ENCODE measurements around the gene ATP4B. TPM values are rescaled to one million over a fixed set of nuclear protein-coding genes. Genes with fewer than 3 reads are reported as not detected.

The ATP4B gene
- total RNA-seq, 1 donor from 2014 or later, result not detected

- Mint-ChIP-seq H3K4me1 (ENCODE audit: unreplicated experiment) (no peaks in the 10 kb centered on the region), H3K4me3 (ENCODE audit: unreplicated experiment) (no peak overlapping the region), H3K36me3 (ENCODE audit: unreplicated experiment) (no peaks in the 10 kb centered on the region), H3K9me3 (ENCODE audit: unreplicated experiment) (no peaks in the 10 kb centered on the region), H3K27me3 (ENCODE audit: unreplicated experiment) (no peaks in the 10 kb centered on the region), H3K27ac (ENCODE audit: unreplicated experiment) (no peak overlapping the region)
- no peak for DNase-seq (ENCODE audit: extremely low spot score, unreplicated experiment)
- TF ChIP-seq, protein P1, sequence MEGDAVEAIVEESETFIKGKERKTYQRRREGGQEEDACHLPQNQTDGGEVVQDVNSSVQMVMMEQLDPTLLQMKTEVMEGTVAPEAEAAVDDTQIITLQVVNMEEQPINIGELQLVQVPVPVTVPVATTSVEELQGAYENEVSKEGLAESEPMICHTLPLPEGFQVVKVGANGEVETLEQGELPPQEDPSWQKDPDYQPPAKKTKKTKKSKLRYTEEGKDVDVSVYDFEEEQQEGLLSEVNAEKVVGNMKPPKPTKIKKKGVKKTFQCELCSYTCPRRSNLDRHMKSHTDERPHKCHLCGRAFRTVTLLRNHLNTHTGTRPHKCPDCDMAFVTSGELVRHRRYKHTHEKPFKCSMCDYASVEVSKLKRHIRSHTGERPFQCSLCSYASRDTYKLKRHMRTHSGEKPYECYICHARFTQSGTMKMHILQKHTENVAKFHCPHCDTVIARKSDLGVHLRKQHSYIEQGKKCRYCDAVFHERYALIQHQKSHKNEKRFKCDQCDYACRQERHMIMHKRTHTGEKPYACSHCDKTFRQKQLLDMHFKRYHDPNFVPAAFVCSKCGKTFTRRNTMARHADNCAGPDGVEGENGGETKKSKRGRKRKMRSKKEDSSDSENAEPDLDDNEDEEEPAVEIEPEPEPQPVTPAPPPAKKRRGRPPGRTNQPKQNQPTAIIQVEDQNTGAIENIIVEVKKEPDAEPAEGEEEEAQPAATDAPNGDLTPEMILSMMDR (IDR thresholded peaks at IDR 0.05), result no peak
Observed at GRCh38 chr13:113669755-113670341, 11.8 kb upstream of the ATP4B start.

GRCh38 chr13:113669231-113669754, 11.3 kb upstream of the ATP4B start:
- no peaks in the 10 kb centered on the region for H3K9me3 Mint-ChIP-seq (ENCODE audit: unreplicated experiment)
- TF ChIP-seq, protein P1 (IDR thresholded peaks at IDR 0.05), result no peak
- no peaks in the 10 kb centered on the region for H3K4me1 Mint-ChIP-seq (ENCODE audit: unreplicated experiment)
- H3K4me3 Mint-ChIP-seq (ENCODE audit: unreplicated experiment), result no peak overlapping the region
- DNase-seq (ENCODE audit: extremely low spot score, unreplicated experiment), result no peak
- no peak overlapping the region for H3K27ac Mint-ChIP-seq (ENCODE audit: unreplicated experiment)
- H3K27me3 Mint-ChIP-seq (ENCODE audit: unreplicated experiment), result peaks cover 2% of the 10 kb centered on the region
- H3K36me3 Mint-ChIP-seq (ENCODE audit: unreplicated experiment), result no peaks in the 10 kb centered on the region

DNA sequence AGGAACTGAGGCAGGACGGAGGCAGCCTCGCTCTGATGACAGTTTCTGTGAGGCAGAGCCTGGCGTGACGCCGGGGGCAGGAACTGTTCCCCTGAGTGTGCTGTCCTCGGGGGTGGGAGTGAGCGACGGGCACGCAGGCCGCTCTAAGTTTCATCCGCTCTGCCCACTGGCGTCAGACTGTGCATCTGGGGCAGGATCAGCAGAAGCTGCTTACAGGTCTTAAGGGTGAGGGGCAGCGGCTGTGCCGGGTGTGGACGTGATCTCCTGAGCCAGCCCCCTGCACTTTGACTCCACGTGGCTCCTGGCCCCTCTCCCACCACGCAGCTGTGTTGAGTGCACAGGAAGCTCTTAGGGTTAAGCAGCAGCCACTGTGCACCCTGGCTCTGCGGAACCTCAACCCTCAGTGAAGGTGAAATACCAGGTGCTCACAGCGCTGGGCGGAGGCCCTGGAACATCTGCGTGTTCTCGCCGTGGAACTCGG, 10.5 kb upstream of the ATP4B start:
- no peak overlapping the region for H3K27ac Mint-ChIP-seq (ENCODE audit: unreplicated experiment)
- H3K36me3 Mint-ChIP-seq (ENCODE audit: unreplicated experiment), result no peaks in the 10 kb centered on the region
- H3K27me3 Mint-ChIP-seq (ENCODE audit: unreplicated experiment), result peaks cover 2% of the 10 kb centered on the region
- no peaks in the 10 kb centered on the region for H3K4me1 Mint-ChIP-seq (ENCODE audit: unreplicated experiment)
- H3K4me3 Mint-ChIP-seq (ENCODE audit: unreplicated experiment), result no peak overlapping the region
- H3K9me3 Mint-ChIP-seq (ENCODE audit: unreplicated experiment), result no peaks in the 10 kb centered on the region
- no peak for DNase-seq (ENCODE audit: extremely low spot score, unreplicated experiment)
- TF ChIP-seq, protein P1 (IDR thresholded peaks at IDR 0.05), result no peak

- no peaks in the 10 kb centered on the region for H3K4me1 Mint-ChIP-seq (ENCODE audit: unreplicated experiment)
- no peak for DNase-seq (ENCODE audit: extremely low spot score, unreplicated experiment)
- peaks cover 5% of the 10 kb centered on the region for H3K27me3 Mint-ChIP-seq (ENCODE audit: unreplicated experiment)
- H3K36me3 Mint-ChIP-seq (ENCODE audit: unreplicated experiment), result no peaks in the 10 kb centered on the region
- no peak overlapping the region for H3K4me3 Mint-ChIP-seq (ENCODE audit: unreplicated experiment)
- no peak overlapping the region for H3K27ac Mint-ChIP-seq (ENCODE audit: unreplicated experiment)
- TF ChIP-seq, protein P1 (IDR thresholded peaks at IDR 0.05), result no peak
- no peaks in the 10 kb centered on the region for H3K9me3 Mint-ChIP-seq (ENCODE audit: unreplicated experiment)
Observed at GRCh38 chr13:113667771-113668490, 9.9 kb upstream of the ATP4B start.

Data from osteocyte (in vitro differentiated cells).